HG03064 (cell line): Measurements from ENCODE around the gene CTNNA2.

ENCODE experiments used
- ATAC-seq: cut with Tn5 transposase; IDR thresholded peaks from one replicate; pipeline ENCODE4 v1.9.1; 2021; ENCODE audit warnings: low read depth; ENCODE audit not compliant: unreplicated experiment

The CTNNA2 gene

GRCh38 chr2:80413136-80413535, 900.3 kb downstream of the CTNNA2 start:
- no peak for ATAC-seq

- ATAC-seq: no peak
These were observed 904.9 kb downstream of the CTNNA2 start for GRCh38 chr2:80417737-80418136.

GRCh38 chr2:80420530-80421208, 907.8 kb downstream of the CTNNA2 start:
- no peak for ATAC-seq

DNA sequence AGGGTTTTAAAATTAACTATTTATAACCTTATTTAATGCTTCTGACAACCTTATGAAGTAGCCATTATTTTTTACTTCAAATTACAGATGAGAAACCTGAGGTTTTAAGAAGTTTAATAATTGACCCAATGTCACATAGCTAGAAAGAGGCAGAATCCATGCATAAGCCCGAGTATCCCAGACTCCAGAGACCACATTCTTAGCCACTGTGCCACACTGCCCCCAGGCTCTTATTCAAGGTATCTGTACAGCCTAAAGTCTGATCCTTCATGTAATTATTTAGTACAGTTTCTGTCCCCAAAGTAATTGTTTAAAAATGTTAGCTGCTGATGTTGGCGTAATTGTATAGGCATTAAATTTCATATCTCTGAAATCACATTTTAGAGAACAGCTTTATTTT, 916.4 kb downstream of the CTNNA2 start:
- no peak for ATAC-seq

- ATAC-seq: no peak
These were observed 925.1 kb downstream of the CTNNA2 start for GRCh38 chr2:80437959-80438358.

- no peak for ATAC-seq
These were observed 925.8 kb downstream of the CTNNA2 start for GRCh38 chr2:80438686-80439085.

GRCh38 chr2:80454628-80455027, 941.8 kb downstream of the CTNNA2 start:
- ATAC-seq: no peak

GRCh38 chr2:80459028-80459427, 946.2 kb downstream of the CTNNA2 start:
- ATAC-seq: no peak

- ATAC-seq: no peak
These were observed 948.8 kb downstream of the CTNNA2 start for GRCh38 chr2:80461505-80462197.

DNA sequence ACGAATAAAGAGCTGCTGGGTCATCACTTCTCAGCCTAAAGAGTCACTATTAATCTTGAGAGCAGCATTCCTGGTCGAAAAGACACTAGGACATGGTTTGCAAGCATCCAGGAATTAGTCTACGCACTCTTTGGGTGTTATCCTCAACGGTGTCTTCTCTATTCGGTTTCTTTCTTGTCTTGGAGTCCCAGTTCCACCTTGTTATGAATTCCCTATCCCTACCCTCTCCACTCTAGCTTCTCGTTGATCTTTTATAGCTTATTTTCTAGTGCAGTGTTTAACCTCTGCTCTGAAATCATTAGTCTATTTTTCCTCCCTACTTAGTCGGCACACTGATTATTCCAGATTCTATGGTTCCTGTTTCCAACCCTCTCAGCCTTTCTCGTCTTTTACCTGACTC, 949.8 kb downstream of the CTNNA2 start:
- ATAC-seq: no peak

GRCh38 chr2:80464275-80464674, 951.4 kb downstream of the CTNNA2 start:
- ATAC-seq: no peak

DNA sequence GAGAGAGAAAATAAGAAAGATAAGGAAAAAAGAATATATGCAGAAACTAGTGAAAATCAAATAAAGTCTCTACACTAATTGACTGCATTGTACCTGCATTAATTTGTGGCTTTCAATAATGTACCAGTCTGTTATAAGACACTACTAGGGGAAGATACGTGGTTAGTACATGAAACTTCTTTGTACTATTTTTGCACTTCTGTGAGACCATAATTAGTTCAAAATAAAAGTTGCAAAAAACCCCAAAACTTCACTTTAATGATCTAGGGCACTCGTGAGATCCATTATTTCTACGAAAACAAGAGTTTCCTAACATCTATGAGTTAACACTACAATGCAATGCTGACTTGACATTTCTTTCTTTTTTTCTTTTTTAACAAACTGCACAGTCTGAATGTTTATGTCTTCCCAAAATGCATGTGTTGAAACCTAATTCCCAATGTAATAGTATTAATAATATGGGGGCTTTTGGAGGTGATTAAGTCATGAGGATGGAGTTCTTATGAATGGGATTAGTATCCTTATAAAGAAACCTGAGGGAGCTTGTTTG, 954.5 kb downstream of the CTNNA2 start:
- no peak for ATAC-seq

GRCh38 chr2:80469428-80469827, 956.6 kb downstream of the CTNNA2 start:
- no peak for ATAC-seq

GRCh38 chr2:80473069-80473468, 960.2 kb downstream of the CTNNA2 start:
- ATAC-seq: no peak

- ATAC-seq: no peak
These were observed 960.9 kb downstream of the CTNNA2 start for GRCh38 chr2:80473796-80474195.

- ATAC-seq: no peak
These were observed 963.1 kb downstream of the CTNNA2 start for GRCh38 chr2:80475970-80476369.

- no peak for ATAC-seq
These were observed 963.8 kb downstream of the CTNNA2 start for GRCh38 chr2:80476535-80477117.

DNA sequence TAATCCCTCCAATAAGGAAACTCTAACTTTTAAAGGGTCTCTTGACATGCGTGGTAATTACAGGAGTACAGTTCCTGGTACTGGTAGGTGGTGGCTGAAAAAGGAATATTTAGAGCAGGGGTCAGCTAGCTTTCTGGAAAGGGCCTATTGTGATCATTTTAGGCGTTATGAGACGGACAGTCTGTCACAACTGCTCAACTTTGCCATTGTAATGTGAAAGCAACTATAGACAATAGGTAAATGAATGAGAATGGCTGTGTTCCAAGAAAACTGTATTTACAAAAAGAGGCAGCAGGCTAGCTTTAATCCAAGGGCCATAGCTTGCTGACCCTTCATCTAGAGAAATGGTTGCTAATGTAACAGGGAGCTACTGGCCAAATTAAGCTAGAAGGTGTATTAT, 969.4 kb downstream of the CTNNA2 start:
- no peak for ATAC-seq

- ATAC-seq: no peak
These were observed 976.9 kb downstream of the CTNNA2 start for GRCh38 chr2:80489717-80490116.

- ATAC-seq: no peak
These were observed 978.1 kb downstream of the CTNNA2 start for GRCh38 chr2:80490964-80491363.

DNA sequence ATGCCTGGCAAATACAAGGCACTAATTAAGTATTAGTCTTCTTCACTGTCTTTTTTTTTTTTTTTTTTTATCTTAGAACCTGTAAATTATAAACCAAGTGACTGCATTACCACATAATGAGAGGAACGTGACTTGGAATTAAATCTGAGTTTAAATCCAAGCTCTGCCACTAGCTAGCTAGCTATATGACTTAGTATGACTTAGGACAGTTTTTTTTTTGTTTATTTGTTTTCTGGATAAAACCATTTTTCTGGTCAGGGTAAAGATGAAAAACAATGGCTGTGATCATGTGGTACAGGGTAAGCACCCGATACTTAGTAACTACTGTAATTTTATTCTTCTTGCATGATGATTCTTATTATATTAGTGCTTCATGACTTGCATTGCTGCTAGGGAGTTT, 983.5 kb downstream of the CTNNA2 start:
- no peak for ATAC-seq

- no peak for ATAC-seq
These were observed 983.9 kb downstream of the CTNNA2 start for GRCh38 chr2:80496775-80497174.
